ENCODE results near the gene SPDYC. TPM values are rescaled to one million over a fixed set of nuclear protein-coding genes. Genes with fewer than 3 reads are reported as not detected.

SPDYC gene
- polyA plus RNA-seq, 1 donor = not detected

Other genes with a start within 250 kb of the SPDYC start
- 11.5 TPM for gene PPP2R5B, start 245.5 kb upstream of the SPDYC start, polyA plus RNA-seq (ENCODE audit: insufficient read length)
- not detected for gene GPHA2, start 234.3 kb upstream of the SPDYC start, polyA plus RNA-seq (ENCODE audit: insufficient read length)
- gene MAJIN, start 198.1 kb upstream of the SPDYC start, polyA plus RNA-seq (ENCODE audit: insufficient read length) = not detected
- gene BATF2, start 173.3 kb upstream of the SPDYC start, polyA plus RNA-seq (ENCODE audit: insufficient read length) = 0.94 TPM
- 135 TPM for gene ARL2, start 156.1 kb upstream of the SPDYC start, polyA plus RNA-seq (ENCODE audit: insufficient read length)
- gene SNX15, start 142.8 kb upstream of the SPDYC start, polyA plus RNA-seq (ENCODE audit: insufficient read length) = 25.7 TPM
- 15.6 TPM for gene SAC3D1, start 129.0 kb upstream of the SPDYC start, polyA plus RNA-seq (ENCODE audit: insufficient read length)
- 7.4 TPM for gene NAALADL1, start 111.7 kb upstream of the SPDYC start, polyA plus RNA-seq (ENCODE audit: insufficient read length)
- gene CDCA5, start 86.2 kb upstream of the SPDYC start, polyA plus RNA-seq (ENCODE audit: insufficient read length) = 11.7 TPM
- gene ZFPL1, start 86.0 kb upstream of the SPDYC start, polyA plus RNA-seq (ENCODE audit: insufficient read length) = 24.1 TPM
- gene VPS51, start 74.0 kb upstream of the SPDYC start, polyA plus RNA-seq (ENCODE audit: insufficient read length) = 162 TPM
- 13.1 TPM for gene TM7SF2, start 58.4 kb upstream of the SPDYC start, polyA plus RNA-seq (ENCODE audit: insufficient read length)
- gene ZNHIT2, start 52.5 kb upstream of the SPDYC start, polyA plus RNA-seq (ENCODE audit: insufficient read length) = 4.4 TPM
- 1,052 TPM for gene FAU, start 48.1 kb upstream of the SPDYC start, polyA plus RNA-seq (ENCODE audit: insufficient read length)
- gene MRPL49, start 47.9 kb upstream of the SPDYC start, polyA plus RNA-seq (ENCODE audit: insufficient read length) = 23.5 TPM
- gene SYVN1, start 35.7 kb upstream of the SPDYC start, polyA plus RNA-seq (ENCODE audit: insufficient read length) = 41.1 TPM
- gene CAPN1, start 11.7 kb downstream of the SPDYC start, polyA plus RNA-seq (ENCODE audit: insufficient read length) = 99.7 TPM
- gene POLA2, start 91.7 kb downstream of the SPDYC start, polyA plus RNA-seq (ENCODE audit: insufficient read length) = 36.5 TPM
- 38.8 TPM for gene CDC42EP2, start 144.6 kb downstream of the SPDYC start, polyA plus RNA-seq (ENCODE audit: insufficient read length)
- gene DPF2, start 163.6 kb downstream of the SPDYC start, polyA plus RNA-seq (ENCODE audit: insufficient read length) = 48.6 TPM
- 0.22 TPM for gene TIGD3, start 184.5 kb downstream of the SPDYC start, polyA plus RNA-seq (ENCODE audit: insufficient read length)
- 10.0 TPM for gene SLC25A45, start 212.4 kb downstream of the SPDYC start, polyA plus RNA-seq (ENCODE audit: insufficient read length)
- 11.4 TPM for gene FRMD8, start 216.4 kb downstream of the SPDYC start, polyA plus RNA-seq (ENCODE audit: insufficient read length)